Lung (tissue), 12 donors: ENCODE measurements around the gene UNC13B. TPM values are rescaled to one million over a fixed set of nuclear protein-coding genes. Genes with fewer than 3 reads are reported as not detected.

Source experiments
- ATAC-seq: fragments of 200-7000 bp; cut with Tn5 transposase; one replicate; pipeline ENCODE4 v1.9.1; 2020; ENCODE audit warnings: moderate number of reproducible peaks; ENCODE audit not compliant: insufficient read depth, low FRiP score
- DNase-seq, 3 donors: peaks; one replicate each; pipeline ENCODE4 v3.0.0-alpha.2; 2013 to 2017
- H3K27ac ChIP-seq, 2 donors: one replicate each; pipeline ENCODE4 v1.5.1; 2013; ENCODE audit warnings: mild to moderate bottlenecking in 2 of 2, moderate library complexity in 2 of 2, control low read depth in 1 of 2, inconsistent platforms in 1 of 2, low read depth in 1 of 2, low read length in 1 of 2
- H3K27me3 ChIP-seq, 3 donors: one replicate each; pipeline ENCODE4 v1.5.1; 2013; ENCODE audit warnings: low read length in 2 of 3; ENCODE audit not compliant: control insufficient read depth in 3 of 3, insufficient read depth in 3 of 3
- H3K36me3 ChIP-seq, 4 donors: one replicate each; pipeline ENCODE4 v1.5.1; 2013; ENCODE audit warnings: low read length in 4 of 4, mild to moderate bottlenecking in 1 of 4, moderate library complexity in 1 of 4; ENCODE audit not compliant: control insufficient read depth in 4 of 4, insufficient read depth in 4 of 4
- H3K4me1 ChIP-seq, 5 donors: one replicate each; pipeline ENCODE4 v1.5.1; 2013; ENCODE audit warnings: low read length in 5 of 5, mild to moderate bottlenecking in 2 of 5, moderate library complexity in 1 of 5; ENCODE audit not compliant: control insufficient read depth in 5 of 5, insufficient read depth in 5 of 5
- H3K4me3 ChIP-seq: one replicate; pipeline ENCODE4 v1.5.1; 2013; ENCODE audit warnings: mild to moderate bottlenecking, control low read depth, moderate library complexity
- H3K9ac ChIP-seq, 2 donors: one replicate each; pipeline ENCODE4 v1.5.1; 2013; ENCODE audit warnings: low read length in 2 of 2, control low read depth in 1 of 2; ENCODE audit not compliant: insufficient read depth in 1 of 2
- H3K9me3 ChIP-seq, 4 donors: one replicate each; pipeline ENCODE4 v1.5.1; 2013; ENCODE audit warnings: low read length in 3 of 4, mild to moderate bottlenecking in 1 of 4, moderate library complexity in 1 of 4; ENCODE audit not compliant: control insufficient read depth in 4 of 4, insufficient read depth in 3 of 4
- whole genome bisulfite sequencing, 2 donors: extraction: QIAGEN DNeasy Blood & Tissue Kit; methylation state at CpG; one replicate each; pipeline ENCODE4 v1.1.7; 2013; 5-methylcytosine and 5-hydroxymethylcytosine counted together
- polyA plus RNA-seq, 2 donors: library from polyadenylated mRNA; stranded (reverse); fragments of 200-250 nt; gene quantifications; one replicate each; pipeline ENCODE4 v1.2.1, GENCODE V29; 2013
- total RNA-seq, 2 donors: library from RNA; depleted of rRNA in 1 of 2; stranded (reverse); fragments of >200 nt in 1 of 2; gene quantifications; one replicate each; pipeline ENCODE4 v1.2.1, GENCODE V29; 2014 to 2021
- TF ChIP-seq, protein P1 (sequence below): IDR thresholded peaks from 2 replicates; pipeline ENCODE4 v1.5.1; 2012; ENCODE audit warnings: mild to moderate bottlenecking; ENCODE audit errors: control extremely low read depth, extremely low read depth
- donor health status: control.
- donor health status: control.
- donor health status: Bipolar disorder and iron deficiency.
- donor health status: healthy.
- donor health status: DM: yes; HTN: yes; CAD: no.

Gene UNC13B
- total and polyA plus RNA-seq, 4 donors = 25.8 to 102 (median 64.4) TPM

DNA sequence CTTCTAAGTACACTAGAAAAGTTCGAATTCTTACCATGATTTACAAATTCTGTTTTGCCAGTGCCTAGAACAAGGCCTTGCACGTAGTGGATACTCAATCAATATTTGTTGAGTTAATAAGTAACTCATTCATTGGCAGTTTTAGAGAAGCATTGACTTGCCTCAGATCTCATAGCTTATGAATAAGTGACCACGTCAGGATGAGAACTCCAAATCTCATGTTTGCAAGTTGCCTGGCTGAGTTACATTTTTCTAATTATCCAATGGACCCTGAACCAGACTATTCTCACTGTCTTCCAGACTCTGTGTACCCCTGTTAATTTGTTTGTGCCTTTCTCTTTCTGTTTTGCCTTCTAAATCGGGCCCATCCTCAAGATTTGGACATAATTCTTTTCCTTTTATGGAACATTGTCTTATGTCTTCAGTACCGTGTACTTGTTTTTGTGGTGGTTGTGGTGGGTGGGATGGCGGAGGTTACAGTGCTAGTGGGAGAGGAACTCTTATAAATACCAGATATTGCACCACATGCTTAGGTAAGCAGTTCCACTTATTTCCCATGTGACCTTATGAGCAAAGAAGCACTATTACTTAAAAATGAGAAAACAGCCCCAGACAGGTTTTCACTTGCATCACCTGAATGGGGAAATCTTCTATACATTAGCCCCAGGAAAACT lies 96.3 kb downstream of the UNC13B start:
- WGBS, 2 donors = 53 to 59% methylated on average over 6 of the region's 6 CpGs
- Histone ChIP-seq H3K27me3 (no peaks in the 10 kb centered on the region), H3K4me3 (no peak overlapping the region), H3K9ac (no peak overlapping the region), H3K9me3 (no peaks in the 10 kb centered on the region), H3K27ac (no peak overlapping the region), H3K36me3 (peaks cover 0 to under 1% (median 0%) of the 10 kb centered on the region in 4 donors), H3K4me1 (peaks cover 0 to 5% (median 0%) of the 10 kb centered on the region in 5 donors)
- DNase-seq (peak in 1 of 3 donors; percentile 21), ATAC-seq (no peak)
- TF ChIP-seq, protein P1, sequence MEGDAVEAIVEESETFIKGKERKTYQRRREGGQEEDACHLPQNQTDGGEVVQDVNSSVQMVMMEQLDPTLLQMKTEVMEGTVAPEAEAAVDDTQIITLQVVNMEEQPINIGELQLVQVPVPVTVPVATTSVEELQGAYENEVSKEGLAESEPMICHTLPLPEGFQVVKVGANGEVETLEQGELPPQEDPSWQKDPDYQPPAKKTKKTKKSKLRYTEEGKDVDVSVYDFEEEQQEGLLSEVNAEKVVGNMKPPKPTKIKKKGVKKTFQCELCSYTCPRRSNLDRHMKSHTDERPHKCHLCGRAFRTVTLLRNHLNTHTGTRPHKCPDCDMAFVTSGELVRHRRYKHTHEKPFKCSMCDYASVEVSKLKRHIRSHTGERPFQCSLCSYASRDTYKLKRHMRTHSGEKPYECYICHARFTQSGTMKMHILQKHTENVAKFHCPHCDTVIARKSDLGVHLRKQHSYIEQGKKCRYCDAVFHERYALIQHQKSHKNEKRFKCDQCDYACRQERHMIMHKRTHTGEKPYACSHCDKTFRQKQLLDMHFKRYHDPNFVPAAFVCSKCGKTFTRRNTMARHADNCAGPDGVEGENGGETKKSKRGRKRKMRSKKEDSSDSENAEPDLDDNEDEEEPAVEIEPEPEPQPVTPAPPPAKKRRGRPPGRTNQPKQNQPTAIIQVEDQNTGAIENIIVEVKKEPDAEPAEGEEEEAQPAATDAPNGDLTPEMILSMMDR = no peak

DNA sequence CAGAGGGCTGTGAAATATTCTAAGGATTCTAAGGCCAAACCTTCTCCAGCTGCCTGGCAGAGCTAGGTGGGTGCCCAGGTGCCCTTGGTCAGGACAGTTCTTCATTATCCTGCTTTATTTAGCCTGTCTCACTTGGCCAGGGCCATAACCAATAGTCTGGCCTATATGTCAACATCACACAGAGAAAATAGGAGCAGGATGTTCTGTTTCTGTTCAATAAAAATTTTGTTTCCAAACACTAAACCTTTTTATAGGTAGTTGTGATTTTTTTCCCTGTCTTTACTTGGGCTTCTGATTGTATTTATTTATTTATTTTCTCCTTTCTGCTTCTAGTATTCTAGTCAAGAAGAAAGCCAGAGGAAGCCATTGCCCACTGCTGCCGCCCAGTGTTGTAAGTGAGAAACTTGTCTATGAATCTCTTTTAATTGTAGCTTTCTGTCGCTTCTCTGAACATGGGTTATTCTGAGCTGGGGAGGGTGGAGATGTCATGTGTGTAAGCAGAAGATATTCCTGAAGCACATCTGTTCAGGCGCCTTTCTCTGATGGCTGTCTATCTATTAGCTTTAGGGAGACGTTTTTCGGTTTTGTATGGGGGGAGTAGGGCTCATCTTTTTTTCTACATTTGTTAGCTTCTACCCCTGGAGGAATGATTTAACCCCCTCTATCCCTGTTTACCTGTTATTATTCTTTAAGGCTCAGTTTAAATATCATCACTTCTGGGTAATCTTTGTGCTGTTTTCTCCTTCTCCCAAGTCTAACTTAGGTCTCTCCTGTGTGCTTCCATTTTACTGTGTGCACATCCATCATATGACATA lies 97.1 kb downstream of the UNC13B start:
- 20 to 27% methylated on average over 5 of the region's 5 CpGs for WGBS, 2 donors
- H3K4me1 ChIP-seq = peaks cover 0 to 5% (median 0%) of the 10 kb centered on the region in 5 donors
- H3K27me3 ChIP-seq = no peaks in the 10 kb centered on the region
- no peaks in the 10 kb centered on the region for H3K9me3 ChIP-seq
- no peak overlapping the region for H3K9ac ChIP-seq
- DNase-seq = peak; percentile 78 to 89 (median 84)
- no peak overlapping the region for H3K27ac ChIP-seq
- ATAC-seq = peak; percentile 53
- H3K4me3 ChIP-seq = no peak overlapping the region
- H3K36me3 ChIP-seq = no peaks in the 10 kb centered on the region
- TF ChIP-seq, protein P1 = peak; percentile 46

DNA sequence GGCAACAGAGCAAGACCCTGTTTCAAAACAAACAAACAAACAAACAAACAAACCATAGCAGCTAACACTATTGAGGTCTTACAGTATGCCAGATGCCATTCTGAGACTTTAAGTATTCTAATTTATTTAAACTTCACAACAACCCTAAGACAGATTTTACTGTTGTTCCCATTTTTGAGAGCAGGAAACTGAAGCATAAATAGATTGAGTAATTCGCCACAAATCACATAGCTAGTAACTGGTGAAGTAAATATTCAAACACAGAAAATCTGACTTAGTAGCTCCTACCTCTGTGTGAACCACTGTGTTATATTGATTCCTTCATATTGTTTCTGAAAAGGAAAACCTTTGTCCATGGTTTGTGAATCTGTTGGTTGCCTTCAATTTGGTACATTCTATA lies 98.4 kb downstream of the UNC13B start:
- H3K27me3 ChIP-seq = no peaks in the 10 kb centered on the region
- no peak for DNase-seq
- H3K9ac ChIP-seq = no peak overlapping the region
- H3K9me3 ChIP-seq = no peaks in the 10 kb centered on the region
- 50 to 60% methylated on average over 1 of the region's 1 CpG for WGBS, 2 donors
- H3K4me3 ChIP-seq = no peak overlapping the region
- H3K4me1 ChIP-seq = peaks cover 0 to 4% (median 0%) of the 10 kb centered on the region in 5 donors
- no peak overlapping the region for H3K27ac ChIP-seq
- TF ChIP-seq, protein P1 = no peak
- H3K36me3 ChIP-seq = no peaks in the 10 kb centered on the region
- no peak for ATAC-seq
